Gastrocnemius medialis (tissue), 4 donors: Measurements from ENCODE around the gene HOXA9.

ENCODE experiments used
- POLR2A ChIP-seq, 2 donors: fragments of 450-650 bp; IDR thresholded peaks; one replicate each; pipeline ENCODE4 v1.6.1; 2017; ENCODE audit warnings: antibody characterized with exemption in 2 of 2, mild to moderate bottlenecking in 2 of 2, moderate library complexity in 2 of 2
- TF ChIP-seq, protein P1 (sequence below), 5 experiments: fragments of 450-650 bp in 3 of 5; fragments of 200-600 bp in 2 of 5; sonication (generic) in 2 of 5; IDR thresholded peaks in 4 of 5; conservative IDR thresholded peaks in 1 of 5; 1 replicate in 4 of 5; 2 replicates in 1 of 5; pipeline ENCODE4 v1.5.1; 2016 to 2019; ENCODE audit warnings: antibody characterized with exemption in 5 of 5, mild to moderate bottlenecking in 3 of 5, moderate library complexity in 3 of 5

GRCh38 chr7:27198871-27199801 is 33.8 kb upstream of the HOXA9 start:
- TF ChIP-seq POLR2A (IDR thresholded peaks at IDR 0.05) = no peak
- TF ChIP-seq, protein P1, sequence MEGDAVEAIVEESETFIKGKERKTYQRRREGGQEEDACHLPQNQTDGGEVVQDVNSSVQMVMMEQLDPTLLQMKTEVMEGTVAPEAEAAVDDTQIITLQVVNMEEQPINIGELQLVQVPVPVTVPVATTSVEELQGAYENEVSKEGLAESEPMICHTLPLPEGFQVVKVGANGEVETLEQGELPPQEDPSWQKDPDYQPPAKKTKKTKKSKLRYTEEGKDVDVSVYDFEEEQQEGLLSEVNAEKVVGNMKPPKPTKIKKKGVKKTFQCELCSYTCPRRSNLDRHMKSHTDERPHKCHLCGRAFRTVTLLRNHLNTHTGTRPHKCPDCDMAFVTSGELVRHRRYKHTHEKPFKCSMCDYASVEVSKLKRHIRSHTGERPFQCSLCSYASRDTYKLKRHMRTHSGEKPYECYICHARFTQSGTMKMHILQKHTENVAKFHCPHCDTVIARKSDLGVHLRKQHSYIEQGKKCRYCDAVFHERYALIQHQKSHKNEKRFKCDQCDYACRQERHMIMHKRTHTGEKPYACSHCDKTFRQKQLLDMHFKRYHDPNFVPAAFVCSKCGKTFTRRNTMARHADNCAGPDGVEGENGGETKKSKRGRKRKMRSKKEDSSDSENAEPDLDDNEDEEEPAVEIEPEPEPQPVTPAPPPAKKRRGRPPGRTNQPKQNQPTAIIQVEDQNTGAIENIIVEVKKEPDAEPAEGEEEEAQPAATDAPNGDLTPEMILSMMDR (IDR thresholded peaks at IDR 0.05 in 4 of 5, conservative IDR thresholded peaks at IDR 0.05 in 1 of 5) = no peak
